HG03135 (cell line): Measurements from ENCODE around the gene RNF19B.
A peak's percentile ranks its signal among the peaks of the same experiment; 100 is the strongest.

Experiments
- ATAC-seq: cut with Tn5 transposase; IDR thresholded peaks from one replicate; pipeline ENCODE4 v1.9.1; 2021; ENCODE audit warnings: mild to moderate bottlenecking, moderate library complexity; ENCODE audit not compliant: unreplicated experiment

RNF19B gene

GRCh38 chr1:32971156-32971555, 6.5 kb upstream of the RNF19B start:
- ATAC-seq: no peak

- ATAC-seq: no peak
These were observed 5.0 kb upstream of the RNF19B start for GRCh38 chr1:32969566-32969965.

- ATAC-seq: no peak
These were observed 3.4 kb upstream of the RNF19B start for GRCh38 chr1:32967888-32968568.

- ATAC-seq: no peak
These were observed 2.3 kb upstream of the RNF19B start for GRCh38 chr1:32966900-32967299.

GRCh38 chr1:32965251-32965747, 690 bp upstream of the RNF19B start:
- ATAC-seq: no peak

- peak; percentile 32 for ATAC-seq
These were observed 706 bp downstream of the RNF19B start for GRCh38 chr1:32963746-32964460.

GRCh38 chr1:32962248-32962896, 2.2 kb downstream of the RNF19B start:
- peak; percentile 34 for ATAC-seq

GRCh38 chr1:32960819-32961355, 3.7 kb downstream of the RNF19B start:
- ATAC-seq: no peak

- no peak for ATAC-seq
These were observed 4.3 kb downstream of the RNF19B start for GRCh38 chr1:32960342-32960741.

- ATAC-seq: no peak
These were observed 5.8 kb downstream of the RNF19B start for GRCh38 chr1:32958827-32959226.

- no peak for ATAC-seq
These were observed 7.6 kb downstream of the RNF19B start for GRCh38 chr1:32957017-32957416.

GRCh38 chr1:32954168-32954567, 10.4 kb downstream of the RNF19B start:
- ATAC-seq: no peak

GRCh38 chr1:32953495-32953894, 11.1 kb downstream of the RNF19B start:
- ATAC-seq: no peak

GRCh38 chr1:32949519-32949918, 15.1 kb downstream of the RNF19B start:
- ATAC-seq: no peak

- no peak for ATAC-seq
These were observed 15.7 kb downstream of the RNF19B start for GRCh38 chr1:32948905-32949304.

GRCh38 chr1:32948390-32948722, 16.3 kb downstream of the RNF19B start:
- no peak for ATAC-seq

GRCh38 chr1:32947669-32948389, 16.8 kb downstream of the RNF19B start:
- no peak for ATAC-seq

GRCh38 chr1:32946413-32946812, 18.2 kb downstream of the RNF19B start:
- no peak for ATAC-seq

- ATAC-seq: no peak
These were observed 20.4 kb downstream of the RNF19B start for GRCh38 chr1:32944180-32944579.

- no peak for ATAC-seq
These were observed 24.8 kb downstream of the RNF19B start for GRCh38 chr1:32939655-32940371.
